ENCODE data around the gene GRK5. TPM values are rescaled to one million over a fixed set of nuclear protein-coding genes. Genes with fewer than 3 reads are reported as not detected.

The GRK5 gene
- total and polyA plus RNA-seq, 7 donors, result 7.9 to 32.4 (median 19.8) TPM

DNA sequence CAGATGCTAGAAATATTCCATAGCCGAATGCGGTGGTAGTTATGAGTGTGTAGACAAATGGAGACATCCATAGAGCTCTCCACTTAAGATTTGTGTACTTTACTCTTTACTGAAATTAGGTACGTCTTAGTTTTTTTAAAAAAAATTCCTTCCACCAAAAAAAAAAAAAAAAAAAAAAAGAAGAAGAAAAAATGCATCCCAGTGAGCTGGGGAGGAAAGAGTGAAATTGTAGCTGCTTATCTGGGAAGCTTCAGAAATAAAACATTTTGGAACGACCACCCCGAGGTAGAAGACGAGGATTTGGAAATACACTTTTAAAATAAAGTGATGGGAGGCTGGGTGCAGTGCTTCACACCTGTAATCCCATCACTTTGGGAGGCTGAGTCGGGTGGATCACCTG lies 281.3 kb downstream of the GRK5 start:
- intact Hi-C loops (cut with DNase I), result loop anchor here (2.0 to 5.0 kb wide), 2 partner anchors 41 to 282 kb away; partner anchors contain the start of gene GRK5
- WGBS, 2 donors, result 76 to 86% methylated on average over 7 of the region's 7 CpGs

GRCh38 chr10:119489991-119490326 lies 282.6 kb downstream of the GRK5 start:
- Histone ChIP-seq H3K4me3 (peak overlapping the region in 2 of 4 donors; percentile 39 to 40), H3K27ac (peak overlapping the region in 2 of 4 donors; percentile 22 to 25), H3K36me3 (no peaks in the 10 kb centered on the region), H3K4me1 (peaks cover 0 to 26% (median 20%) of the 10 kb centered on the region in 4 donors), H3K9me3 (no peaks in the 10 kb centered on the region), H3K27me3 (no peaks in the 10 kb centered on the region)
- no peak for DNase-seq
- intact Hi-C loops (cut with DNase I), result loop anchor here (2.0 to 5.0 kb wide), 2 partner anchors 43 to 283 kb away; partner anchors contain the start of gene GRK5
- no peak for TF ChIP-seq POLR2AphosphoS5 (IDR thresholded peaks at IDR 0.05)
- TF ChIP-seq, protein P1, sequence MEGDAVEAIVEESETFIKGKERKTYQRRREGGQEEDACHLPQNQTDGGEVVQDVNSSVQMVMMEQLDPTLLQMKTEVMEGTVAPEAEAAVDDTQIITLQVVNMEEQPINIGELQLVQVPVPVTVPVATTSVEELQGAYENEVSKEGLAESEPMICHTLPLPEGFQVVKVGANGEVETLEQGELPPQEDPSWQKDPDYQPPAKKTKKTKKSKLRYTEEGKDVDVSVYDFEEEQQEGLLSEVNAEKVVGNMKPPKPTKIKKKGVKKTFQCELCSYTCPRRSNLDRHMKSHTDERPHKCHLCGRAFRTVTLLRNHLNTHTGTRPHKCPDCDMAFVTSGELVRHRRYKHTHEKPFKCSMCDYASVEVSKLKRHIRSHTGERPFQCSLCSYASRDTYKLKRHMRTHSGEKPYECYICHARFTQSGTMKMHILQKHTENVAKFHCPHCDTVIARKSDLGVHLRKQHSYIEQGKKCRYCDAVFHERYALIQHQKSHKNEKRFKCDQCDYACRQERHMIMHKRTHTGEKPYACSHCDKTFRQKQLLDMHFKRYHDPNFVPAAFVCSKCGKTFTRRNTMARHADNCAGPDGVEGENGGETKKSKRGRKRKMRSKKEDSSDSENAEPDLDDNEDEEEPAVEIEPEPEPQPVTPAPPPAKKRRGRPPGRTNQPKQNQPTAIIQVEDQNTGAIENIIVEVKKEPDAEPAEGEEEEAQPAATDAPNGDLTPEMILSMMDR (IDR thresholded peaks at IDR 0.05), result peak in 1 of 4 experiments; percentile 40
- WGBS, 2 donors, result 60 to 63% methylated on average over 5 of the region's 5 CpGs

More for the DNA sequence above, 281.3 kb downstream of the GRK5 start:
- TF ChIP-seq, protein P1 (IDR thresholded peaks at IDR 0.05), result no peak
- no peak for TF ChIP-seq EP300 (IDR thresholded peaks at IDR 0.05)
- TF ChIP-seq POLR2AphosphoS5 (IDR thresholded peaks at IDR 0.05), result no peak
- no peak for TF ChIP-seq POLR2A (IDR thresholded peaks at IDR 0.05)
- H3K27ac ChIP-seq, result no peak overlapping the region
- no peaks in the 10 kb centered on the region for H3K27me3 ChIP-seq
- H3K36me3 ChIP-seq, result no peaks in the 10 kb centered on the region
- no peak overlapping the region for H3K4me3 ChIP-seq
- H3K9me3 ChIP-seq, result no peaks in the 10 kb centered on the region
- peaks cover 0 to 14% (median 7%) of the 10 kb centered on the region in 4 donors for H3K4me1 ChIP-seq
- no peak for DNase-seq

DNA sequence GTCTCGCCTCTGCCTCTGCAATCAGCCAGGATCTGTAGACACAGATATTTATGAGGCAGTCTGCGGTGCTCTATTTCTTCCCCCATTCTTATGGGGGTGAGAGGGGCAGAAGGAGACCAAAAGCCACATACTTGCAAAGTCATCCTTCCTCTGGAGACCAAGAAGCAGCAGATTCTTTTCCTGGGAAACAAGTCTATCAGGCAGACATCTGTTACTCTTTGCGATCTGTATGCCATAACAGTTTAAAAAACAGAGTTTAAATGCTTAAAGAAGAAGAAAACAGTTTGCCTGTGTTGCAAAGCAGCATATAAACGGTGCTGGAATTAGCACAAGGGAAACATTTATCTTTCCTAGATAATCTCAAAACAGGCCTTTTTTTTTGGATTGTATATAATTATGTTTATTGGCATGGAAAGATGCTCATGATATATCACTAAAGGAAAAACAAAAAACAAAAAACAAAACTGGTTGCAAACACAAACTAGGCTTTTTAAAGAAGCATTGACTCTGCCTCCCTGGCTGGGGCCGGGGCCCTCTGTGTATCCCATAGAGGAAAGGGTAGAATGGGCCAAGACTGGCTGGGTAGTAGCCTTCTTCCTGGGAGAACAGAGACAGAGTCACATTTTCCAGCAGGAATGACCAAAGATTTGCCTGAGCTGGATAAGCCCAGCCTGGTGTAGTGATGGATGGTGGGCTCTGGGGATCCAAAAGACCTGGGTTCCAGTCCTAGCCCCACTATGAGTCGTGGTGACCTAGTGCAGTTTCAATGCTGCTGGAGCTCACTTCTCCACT lies 284.8 kb downstream of the GRK5 start:
- Histone ChIP-seq H3K4me3 (no peak overlapping the region), H3K27ac (no peak overlapping the region), H3K4me1 (peaks cover 0 to 32% (median 25%) of the 10 kb centered on the region in 4 donors), H3K9me3 (no peaks in the 10 kb centered on the region), H3K36me3 (no peaks in the 10 kb centered on the region), H3K27me3 (no peaks in the 10 kb centered on the region)
- 65 to 73% methylated on average over 6 of the region's 6 CpGs for WGBS, 2 donors
- no peak for DNase-seq
- no peak for TF ChIP-seq POLR2AphosphoS5 (IDR thresholded peaks at IDR 0.05)
- no peak for TF ChIP-seq POLR2A (IDR thresholded peaks at IDR 0.05)
- TF ChIP-seq, protein P1 (IDR thresholded peaks at IDR 0.05), result no peak
- no peak for TF ChIP-seq EP300 (IDR thresholded peaks at IDR 0.05)
- intact Hi-C loops (cut with DNase I), result no loop called here

DNA sequence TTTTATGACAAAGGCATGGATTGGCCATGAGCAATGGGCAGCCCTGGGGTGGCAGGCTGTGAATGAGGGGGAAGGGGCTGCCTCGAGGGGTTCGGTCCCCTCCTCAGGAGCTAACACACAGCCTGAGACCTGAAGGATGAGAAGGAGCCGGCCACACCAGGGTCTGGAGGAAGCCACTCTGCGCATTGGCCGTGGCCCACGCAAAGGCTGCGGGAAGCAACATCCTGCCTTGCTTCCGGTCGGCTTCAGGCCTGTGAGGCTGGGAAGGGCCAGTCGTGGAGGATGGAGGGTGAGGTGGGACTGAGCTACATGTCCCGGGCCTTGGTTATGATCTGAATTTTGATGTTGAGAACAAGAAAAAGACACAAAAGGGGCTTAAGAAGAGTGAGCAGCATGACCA lies 285.8 kb downstream of the GRK5 start:
- WGBS, 2 donors, result 71 to 78% methylated on average over 11 of the region's 11 CpGs
- H3K9me3 ChIP-seq, result no peaks in the 10 kb centered on the region
- no peaks in the 10 kb centered on the region for H3K27me3 ChIP-seq
- H3K4me3 ChIP-seq, result no peak overlapping the region
- no peak for TF ChIP-seq EP300 (IDR thresholded peaks at IDR 0.05)
- TF ChIP-seq, protein P1 (IDR thresholded peaks at IDR 0.05), result no peak
- no peak for TF ChIP-seq POLR2A (IDR thresholded peaks at IDR 0.05)
- no peak for TF ChIP-seq POLR2AphosphoS5 (IDR thresholded peaks at IDR 0.05)
- peaks cover 0 to 3% (median 0%) of the 10 kb centered on the region in 4 donors for H3K36me3 ChIP-seq
- peaks cover 0 to 32% (median 25%) of the 10 kb centered on the region in 4 donors for H3K4me1 ChIP-seq
- intact Hi-C loops (cut with DNase I), result no loop called here
- DNase-seq, result no peak
- H3K27ac ChIP-seq, result peak overlapping the region in 1 of 4 donors; percentile 9

All from sigmoid colon (tissue), 7 donors.